ENCODE measurements around the gene SMCO4. TPM values are rescaled to one million over a fixed set of nuclear protein-coding genes. Genes with fewer than 3 reads are reported as not detected.
"Not testable (repeated sequence)": the region's sequence is repeated elsewhere in the genome, so short reads cannot be mapped to it uniquely, and the experiment has no call there.

Gene SMCO4
- total RNA-seq, 1 experiment from 2014 or later, result 3.2 TPM

GRCh38 chr11:93477684-93478234, 65.4 kb downstream of the SMCO4 start:
- DNase-seq (ENCODE audit: low read depth), result no peak

DNA sequence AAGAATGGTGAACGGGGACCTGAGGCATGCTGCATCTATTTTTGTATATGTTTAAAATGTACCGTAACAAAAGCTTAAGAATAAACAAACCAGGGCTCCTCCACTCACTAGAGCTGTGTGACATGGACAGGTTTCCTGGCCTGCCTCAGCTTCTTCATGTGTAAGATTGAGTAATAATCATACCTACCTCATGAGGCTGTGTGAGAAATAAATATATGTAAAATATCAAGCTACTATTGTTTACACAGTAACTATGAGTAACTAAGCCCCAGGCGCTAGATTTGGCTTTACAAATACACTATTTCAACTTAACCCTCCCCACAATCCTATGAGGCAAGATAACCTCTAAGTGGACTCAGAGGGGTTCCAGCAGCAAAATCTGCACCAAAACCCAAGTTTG, 66.4 kb downstream of the SMCO4 start:
- peak; percentile 30 for DNase-seq (ENCODE audit: low read depth)

GRCh38 chr11:93474123-93474522, 69.1 kb downstream of the SMCO4 start:
- no peak for DNase-seq (ENCODE audit: low read depth)

GRCh38 chr11:93468290-93468689, 74.9 kb downstream of the SMCO4 start:
- DNase-seq (ENCODE audit: low read depth), result peak; percentile 25

DNA sequence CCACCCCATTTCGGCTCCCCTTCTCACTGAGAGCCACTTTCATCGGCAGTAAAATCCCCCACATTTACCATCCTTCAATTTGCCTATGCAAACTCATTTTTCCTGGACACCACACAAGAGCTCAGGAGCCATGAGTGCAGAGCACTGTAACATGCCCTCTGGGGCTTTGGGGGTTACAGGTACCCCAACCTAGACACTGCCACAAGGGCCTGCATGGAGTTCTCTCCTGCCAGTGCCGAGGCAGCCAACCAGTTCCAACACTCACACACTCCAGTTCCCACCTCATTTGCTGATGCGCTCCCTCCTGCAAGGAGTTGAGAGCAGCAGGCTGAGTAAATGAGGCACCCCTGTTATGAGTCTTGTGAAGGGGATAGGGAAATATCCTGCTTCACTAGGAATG, 76.1 kb downstream of the SMCO4 start:
- DNase-seq (ENCODE audit: low read depth), result no peak

DNA sequence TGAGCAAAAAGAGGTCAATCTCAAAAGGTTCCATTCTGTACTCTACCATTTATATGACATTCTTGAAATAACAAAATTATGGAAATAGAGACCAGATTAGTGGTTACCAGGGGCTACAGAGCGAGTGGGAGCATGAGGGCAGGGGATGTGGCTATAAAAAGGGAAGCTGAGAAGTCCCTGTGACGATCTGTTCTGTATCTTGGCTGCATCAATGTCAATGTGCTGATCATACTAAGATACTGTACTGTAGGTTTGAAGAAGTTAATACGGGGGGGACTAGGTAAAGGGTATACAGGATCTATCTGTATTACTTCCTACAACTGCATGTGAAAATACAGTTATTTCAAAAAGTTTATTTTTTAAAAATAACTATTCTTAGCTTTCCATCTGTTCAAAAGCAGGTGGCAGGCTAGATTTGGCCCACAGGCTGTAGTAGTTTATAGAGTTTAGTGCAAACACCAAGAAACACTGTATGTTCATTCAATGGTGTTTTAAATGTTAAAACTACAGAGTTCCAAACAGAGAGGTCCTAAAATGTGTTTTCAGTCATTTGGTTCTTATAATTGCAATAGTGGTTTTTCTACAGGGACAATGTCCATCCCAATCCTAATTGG, 78.2 kb downstream of the SMCO4 start:
- DNase-seq (ENCODE audit: low read depth), result no peak

- not testable (repeated sequence) for DNase-seq (ENCODE audit: low read depth)
Measured at GRCh38 chr11:93463666-93464065, 79.5 kb downstream of the SMCO4 start.

DNA sequence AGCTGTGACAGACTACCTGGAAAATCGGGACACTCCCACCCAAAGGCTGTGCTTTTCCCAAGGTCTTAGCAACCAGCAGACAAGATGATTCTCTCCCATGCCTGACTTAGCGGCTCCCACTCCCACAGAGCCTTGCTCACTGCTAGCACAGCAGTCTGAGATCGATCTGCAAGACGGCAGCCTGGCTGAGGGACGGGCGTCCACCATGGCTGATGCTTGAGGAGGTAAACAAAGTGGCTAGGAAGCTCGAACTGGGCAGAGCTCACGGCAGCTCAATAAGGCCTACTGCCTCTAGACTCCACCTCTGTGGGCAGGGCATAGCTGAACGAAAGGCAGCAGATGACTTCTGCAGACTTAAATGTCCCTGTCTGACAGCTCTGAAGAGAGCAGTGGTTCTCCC, 84.9 kb downstream of the SMCO4 start:
- DNase-seq (ENCODE audit: low read depth), result no peak

GRCh38 chr11:93444617-93445073, 98.5 kb downstream of the SMCO4 start:
- no peak for DNase-seq (ENCODE audit: low read depth)

DNA sequence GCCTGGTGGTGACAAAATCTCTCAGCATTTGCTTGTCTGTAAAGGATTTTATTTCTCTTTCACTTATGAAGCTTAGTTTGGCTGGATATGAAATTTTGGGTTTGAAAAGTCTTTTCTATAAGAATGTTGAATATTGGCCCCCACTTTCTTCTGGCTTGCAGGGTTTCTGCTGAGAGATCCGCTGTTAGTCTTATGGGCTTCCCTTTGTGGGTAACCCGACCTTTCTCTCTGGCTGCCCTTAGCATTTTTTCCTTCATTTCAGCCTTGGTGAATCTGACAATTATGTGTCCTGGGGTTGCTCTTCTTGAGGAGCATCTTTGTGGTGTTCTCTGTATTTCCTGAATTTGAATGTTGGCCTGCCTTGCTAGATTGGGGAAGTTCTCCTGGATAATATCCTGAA, 100.0 kb downstream of the SMCO4 start:
- DNase-seq (ENCODE audit: low read depth), result not testable (repeated sequence)

DNA sequence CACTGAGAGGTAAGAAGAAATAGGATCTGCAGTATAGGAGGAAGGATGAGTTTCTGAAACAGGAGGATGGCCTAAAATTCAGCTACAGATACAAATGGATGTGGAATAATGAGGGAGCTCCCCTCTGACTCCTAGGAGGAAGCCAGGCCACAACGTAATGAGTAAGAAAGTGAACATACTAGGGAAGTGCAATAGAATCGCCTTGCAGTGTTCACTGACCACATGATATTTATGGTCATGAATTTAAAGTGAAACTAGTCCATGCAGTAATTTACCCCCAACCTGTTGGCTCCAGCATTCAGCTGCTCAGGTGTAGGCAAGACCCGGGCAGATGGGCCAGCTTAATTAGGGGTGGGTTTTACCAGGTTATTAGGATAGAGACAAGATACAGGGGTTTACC, 110.9 kb downstream of the SMCO4 start:
- DNase-seq (ENCODE audit: low read depth), result no peak

Other genes starting within 250 kb of the SMCO4 start
- not detected in 2 replicates for gene DEUP1, start 212.6 kb downstream of the SMCO4 start, total RNA-seq (2014; rRNA removed)
- 28.5 and 30.7 TPM in 2 replicates for gene CEP295, start 118.3 kb upstream of the SMCO4 start, total RNA-seq (2014; rRNA removed)
- gene TAF1D, start 198.1 kb upstream of the SMCO4 start, total RNA-seq (2014; rRNA removed), result 164 and 179 TPM in 2 replicates
- 9.7 and 18.1 TPM in 2 replicates for gene C11orf54, start 198.3 kb upstream of the SMCO4 start, total RNA-seq (2014; rRNA removed)
- gene MED17, start 240.9 kb upstream of the SMCO4 start, total RNA-seq (2014; rRNA removed), result 27.9 and 28.9 TPM in 2 replicates